H9 (cell line): ENCODE measurements around the gene DLGAP4. TPM values are rescaled to one million over a fixed set of nuclear protein-coding genes. Genes with fewer than 3 reads are reported as not detected.

Experiments used
- DNase-seq: peaks from one replicate; pipeline ENCODE4 v3.0.0-alpha.2; 2017
- H2AFZ ChIP-seq: one replicate; pipeline ENCODE4 v1.6.1; 2013; ENCODE audit warnings: mild to moderate bottlenecking, low read length, control low read depth, moderate library complexity
- H2AK5ac ChIP-seq: 2 replicates; pipeline ENCODE4 v1.6.1; 2013; ENCODE audit warnings: low read length, control low read depth, mixed read lengths; ENCODE audit not compliant: insufficient read length
- H2BK120ac ChIP-seq: one replicate; pipeline ENCODE4 v1.6.1; 2013; ENCODE audit warnings: low read depth, mild to moderate bottlenecking, low read length, control low read depth, inconsistent platforms; ENCODE audit not compliant: poor library complexity, severe bottlenecking
- H2BK12ac ChIP-seq: 2 replicates; pipeline ENCODE4 v1.6.1; 2013; ENCODE audit warnings: low read length, control low read depth, mixed read lengths, low read depth; ENCODE audit not compliant: insufficient read length
- H2BK15ac ChIP-seq: 2 replicates; pipeline ENCODE4 v1.6.1; 2013; ENCODE audit warnings: low read depth, low read length, control low read depth
- H2BK20ac ChIP-seq: one replicate; pipeline ENCODE4 v1.6.1; 2013; ENCODE audit warnings: low read depth, mild to moderate bottlenecking, low read length, control low read depth, inconsistent platforms; ENCODE audit not compliant: poor library complexity, severe bottlenecking
- H2BK5ac ChIP-seq: 2 replicates; pipeline ENCODE4 v1.6.1; 2013; ENCODE audit warnings: low read length, control low read depth, mixed read lengths; ENCODE audit not compliant: insufficient read length
- H3K14ac ChIP-seq: 2 replicates; pipeline ENCODE4 v1.6.1; 2013; ENCODE audit warnings: low read length, control low read depth; ENCODE audit not compliant: insufficient read depth
- H3K18ac ChIP-seq: 2 replicates; pipeline ENCODE4 v1.6.1; 2013; ENCODE audit warnings: low read depth, mild to moderate bottlenecking, mixed read lengths, low read length, control low read depth; ENCODE audit not compliant: insufficient read length
- H3K23ac ChIP-seq: 2 replicates; pipeline ENCODE4 v1.6.1; 2013; ENCODE audit warnings: low read length, control low read depth, mixed read lengths, low read depth; ENCODE audit not compliant: insufficient read length
- H3K23me2 ChIP-seq: 2 replicates; pipeline ENCODE4 v1.6.1; 2013; ENCODE audit warnings: low read depth, mild to moderate bottlenecking, mixed read lengths, low read length, control low read depth; ENCODE audit not compliant: insufficient read length, poor library complexity, severe bottlenecking
- H3K27ac ChIP-seq: 2 replicates; pipeline ENCODE4 v1.5.1; 2013; ENCODE audit warnings: low read length, control low read depth, mixed read lengths, low read depth; ENCODE audit not compliant: insufficient read length
- H3K27me3 ChIP-seq: 2 replicates; pipeline ENCODE4 v1.6.1; 2013; ENCODE audit warnings: low read length, control low read depth, inconsistent platforms; ENCODE audit not compliant: insufficient read depth
- H3K4ac ChIP-seq: 2 replicates; pipeline ENCODE4 v1.6.1; 2013; ENCODE audit warnings: low read depth, mild to moderate bottlenecking, control low read depth, inconsistent platforms, low read length, moderate library complexity
- H3K4me1 ChIP-seq: 2 replicates; pipeline ENCODE4 v1.6.1; 2013; ENCODE audit warnings: low read length, control low read depth, inconsistent platforms; ENCODE audit not compliant: insufficient read depth
- H3K4me2 ChIP-seq: 2 replicates; pipeline ENCODE4 v1.6.1; 2013; ENCODE audit warnings: low read length, control low read depth, mixed read lengths; ENCODE audit not compliant: insufficient read length, insufficient read depth
- H3K56ac ChIP-seq: 2 replicates; pipeline ENCODE4 v1.6.1; 2013; ENCODE audit warnings: low read depth, mild to moderate bottlenecking, mixed read lengths, low read length, control low read depth; ENCODE audit not compliant: insufficient read length
- H3K79me1 ChIP-seq: 2 replicates; pipeline ENCODE4 v1.6.1; 2013; ENCODE audit warnings: low read depth, mild to moderate bottlenecking, moderate library complexity, low read length, control low read depth, inconsistent platforms; ENCODE audit not compliant: insufficient read depth, poor library complexity, severe bottlenecking
- H3K79me2 ChIP-seq: 2 replicates; pipeline ENCODE4 v1.6.1; 2013; ENCODE audit warnings: low read length, control low read depth, inconsistent platforms; ENCODE audit not compliant: insufficient read depth
- H3K9ac ChIP-seq: 2 replicates; pipeline ENCODE4 v1.6.1; 2013; ENCODE audit warnings: low read length, control low read depth, mixed read lengths; ENCODE audit not compliant: insufficient read length; ENCODE audit errors: extremely low read depth
- H3K9me3 ChIP-seq: one replicate; pipeline ENCODE4 v1.6.1; 2013; ENCODE audit warnings: low read depth, low read length, inconsistent platforms; ENCODE audit not compliant: control insufficient read depth
- H3T11ph ChIP-seq: one replicate; pipeline ENCODE4 v1.6.1; 2013; ENCODE audit warnings: mild to moderate bottlenecking, low read length, control low read depth, inconsistent platforms
- H4K20me1 ChIP-seq: one replicate; pipeline ENCODE4 v1.6.1; 2013; ENCODE audit not compliant: control insufficient read depth, insufficient read length, insufficient read depth
- H4K5ac ChIP-seq: 2 replicates; pipeline ENCODE4 v1.6.1; 2013; ENCODE audit warnings: low read depth, mild to moderate bottlenecking, mixed read lengths, low read length, control low read depth; ENCODE audit not compliant: insufficient read length
- H4K8ac ChIP-seq: replicated peaks from 2 replicates; pipeline ENCODE4 v1.6.1; 2013; ENCODE audit warnings: low read length, control low read depth, mixed read lengths, low read depth; ENCODE audit not compliant: insufficient read length
- H4K91ac ChIP-seq: 2 replicates; pipeline ENCODE4 v1.6.1; 2013; ENCODE audit warnings: low read depth, mild to moderate bottlenecking, moderate library complexity, mixed read lengths, low read length, control low read depth; ENCODE audit not compliant: insufficient read length
- H3K27ac Mint-ChIP-seq, 3 experiments: 2 replicates in 2 of 3; 3 replicates in 1 of 3; pipeline ENCODE4 v1.8.0; 2020 to 2021; ENCODE audit warnings: mixed read lengths in 3 of 3, mild to moderate bottlenecking in 1 of 3, moderate library complexity in 1 of 3
- H3K27me3 Mint-ChIP-seq: 2 replicates; pipeline ENCODE4 v1.8.0; 2021; ENCODE audit warnings: low read depth, mild to moderate bottlenecking, moderate library complexity, mixed read lengths
- H3K36me3 Mint-ChIP-seq, 3 experiments: 2 replicates in 2 of 3; 3 replicates in 1 of 3; pipeline ENCODE4 v1.8.0; 2020 to 2021; ENCODE audit warnings: low read depth in 3 of 3, mixed read lengths in 3 of 3; ENCODE audit not compliant: insufficient read depth in 1 of 3
- H3K4me1 Mint-ChIP-seq, 2 experiments: 2 replicates each; pipeline ENCODE4 v1.8.0; 2020; ENCODE audit warnings: mixed read lengths in 2 of 2
- H3K4me3 Mint-ChIP-seq, 2 experiments: 2 replicates in 1 of 2; 3 replicates in 1 of 2; pipeline ENCODE4 v1.8.0; 2020 to 2021; ENCODE audit warnings: mild to moderate bottlenecking in 2 of 2, mixed read lengths in 2 of 2, moderate library complexity in 1 of 2
- H3K9me3 Mint-ChIP-seq, 2 experiments: 2 replicates in 1 of 2; 3 replicates in 1 of 2; pipeline ENCODE4 v1.8.0; 2020; ENCODE audit warnings: mild to moderate bottlenecking in 2 of 2, mixed read lengths in 2 of 2, moderate library complexity in 1 of 2
- CTCF ChIP-seq: fragments of 200-600 bp; sonication (generic); conservative IDR thresholded peaks from 3 replicates; pipeline ENCODE4 v1.8.0; 2021; ENCODE audit warnings: antibody characterized with exemption, mild to moderate bottlenecking
- total RNA-seq: library from RNA; stranded (reverse); gene quantifications from 2 replicates; pipeline ENCODE4 v1.2.1, GENCODE V29; 2021

The DLGAP4 gene
- total RNA-seq, 1 experiment from 2014 or later: 48.0 TPM

- Mint-ChIP-seq H3K4me3 (no peak overlapping the region), H3K36me3 (peaks cover 0 to 3% (median 0%) of the 10 kb centered on the region in 3 experiments; a peak in 2 of 7 replicates), H3K4me1 (peaks cover 14 to 17% of the 10 kb centered on the region in 2 experiments), H3K9me3 (no peaks in the 10 kb centered on the region), H3K27ac (no peak overlapping the region), H3K27me3 (peaks cover 2% of the 10 kb centered on the region)
- Histone ChIP-seq H3K27ac (no peak overlapping the region), H3K23me2 (no peaks in the 10 kb centered on the region), H3K18ac (no peak overlapping the region), H3K9me3 (no peaks in the 10 kb centered on the region), H4K20me1 (no peaks in the 10 kb centered on the region), H3K4me2 (no peak overlapping the region), H3K4ac (no peak overlapping the region), H3K27me3 (no peaks in the 10 kb centered on the region), H3K23ac (no peak overlapping the region), H4K5ac (no peak overlapping the region), H2BK120ac (no peak overlapping the region), H4K8ac (no peak overlapping the region), H2BK12ac (no peak overlapping the region), H3K4me1 (peaks cover 3% of the 10 kb centered on the region; the same call in 1 of the 2 replicates), H2BK15ac (no peak overlapping the region), H4K91ac (no peak overlapping the region), H3K79me1 (no peaks in the 10 kb centered on the region), H3T11ph (no peak overlapping the region), H2AK5ac (no peak overlapping the region), H2AFZ (no peak overlapping the region), H2BK20ac (no peak overlapping the region), H3K79me2 (no peaks in the 10 kb centered on the region), H3K56ac (no peak overlapping the region), H2BK5ac (no peak overlapping the region), H3K14ac (no peak overlapping the region), H3K9ac (no peak overlapping the region)
- no peak for TF ChIP-seq CTCF
- no peak for DNase-seq
Measured at GRCh38 chr20:36449663-36450062, 143.5 kb downstream of the DLGAP4 start.
